Measurements from ENCODE around the gene SLA2.

The SLA2 gene

GRCh38 chr20:36574366-36575135 lies 71.4 kb downstream of the SLA2 start:
- Histone ChIP-seq H3K27me3 (replicated peaks) (no peaks in the 10 kb centered on the region), H3K27ac (peak overlapping the region; percentile 64), H3K4me3 (ENCODE audit: low read depth, low read length) (peak overlapping the region; percentile 76), H3K36me3 (replicated peaks) (peaks cover 4% of the 10 kb centered on the region)
- in situ Hi-C loops (cut with HindIII; ENCODE audit: low pct_ligation_motif_present, low sequenced_read_pairs), result no loop called here
- no peak for TF ChIP-seq CTCF (IDR thresholded peaks at IDR 0.05; ENCODE audit: low read depth, low read length, missing control alignments)
- DNase-seq, result peak; percentile 50

- in situ Hi-C loops (cut with HindIII; ENCODE audit: low pct_ligation_motif_present, low sequenced_read_pairs), result no loop called here
- Histone ChIP-seq H3K27ac (peak overlapping the region; percentile 64), H3K27me3 (replicated peaks) (no peaks in the 10 kb centered on the region), H3K36me3 (replicated peaks) (peaks cover 3% of the 10 kb centered on the region), H3K4me3 (ENCODE audit: low read depth, low read length) (peak overlapping the region; percentile 76)
- DNase-seq, result no peak
- TF ChIP-seq CTCF (IDR thresholded peaks at IDR 0.05; ENCODE audit: low read depth, low read length, missing control alignments), result no peak
These were observed 72.1 kb downstream of the SLA2 start for GRCh38 chr20:36573798-36574365.

- no peak for TF ChIP-seq CTCF (IDR thresholded peaks at IDR 0.05; ENCODE audit: low read depth, low read length, missing control alignments)
- H3K27ac ChIP-seq, result peak within 1 kb of the TSS; percentile 64
- in situ Hi-C loops (cut with HindIII; ENCODE audit: low pct_ligation_motif_present, low sequenced_read_pairs), result no loop called here
- H3K36me3 ChIP-seq (replicated peaks), result no peaks in the 10 kb centered on the region
- peak within 1 kb of the TSS; percentile 76 for H3K4me3 ChIP-seq (ENCODE audit: low read depth, low read length)
- no peaks in the 10 kb centered on the region for H3K27me3 ChIP-seq (replicated peaks)
- peak; percentile 67 for DNase-seq
These were observed 72.7 kb downstream of the SLA2 start, which contains the start of gene TGIF2 for GRCh38 chr20:36573103-36573797. Gene TGIF2, plus strand, starts transcription at chr20:36573597. Its CDS starts 5,178 bp downstream, at chr20:36578775.

GRCh38 chr20:36572701-36573102 lies 73.3 kb downstream of the SLA2 start:
- Histone ChIP-seq H3K27me3 (replicated peaks) (no peaks in the 10 kb centered on the region), H3K4me3 (ENCODE audit: low read depth, low read length) (peak overlapping the region; percentile 76), H3K27ac (peak overlapping the region; percentile 57), H3K36me3 (replicated peaks) (no peaks in the 10 kb centered on the region)
- DNase-seq, result peak; percentile 28
- in situ Hi-C loops (cut with HindIII; ENCODE audit: low pct_ligation_motif_present, low sequenced_read_pairs), result no loop called here
- no peak for TF ChIP-seq CTCF (IDR thresholded peaks at IDR 0.05; ENCODE audit: low read depth, low read length, missing control alignments)

- no peak overlapping the region for H3K4me3 ChIP-seq (ENCODE audit: low read depth, low read length)
- no peak for DNase-seq
- no peak for TF ChIP-seq CTCF (IDR thresholded peaks at IDR 0.05; ENCODE audit: low read depth, low read length, missing control alignments)
- H3K27ac ChIP-seq, result peak overlapping the region; percentile 57
- H3K36me3 ChIP-seq (replicated peaks), result no peaks in the 10 kb centered on the region
- H3K27me3 ChIP-seq (replicated peaks), result no peaks in the 10 kb centered on the region
- in situ Hi-C loops (cut with HindIII; ENCODE audit: low pct_ligation_motif_present, low sequenced_read_pairs), result no loop called here
These were observed 74.2 kb downstream of the SLA2 start for GRCh38 chr20:36571564-36572504.
